HG02610 (cell line): Measurements from ENCODE around the gene GLT8D1.
"Not testable (repeated sequence)": the region's sequence is repeated elsewhere in the genome, so short reads cannot be mapped to it uniquely, and the experiment has no call there.

ENCODE experiments used
- ATAC-seq: cut with Tn5 transposase; IDR thresholded peaks from one replicate; pipeline ENCODE4 v1.9.1; 2021; ENCODE audit warnings: mild to moderate bottlenecking, moderate library complexity; ENCODE audit not compliant: unreplicated experiment

Gene GLT8D1

DNA sequence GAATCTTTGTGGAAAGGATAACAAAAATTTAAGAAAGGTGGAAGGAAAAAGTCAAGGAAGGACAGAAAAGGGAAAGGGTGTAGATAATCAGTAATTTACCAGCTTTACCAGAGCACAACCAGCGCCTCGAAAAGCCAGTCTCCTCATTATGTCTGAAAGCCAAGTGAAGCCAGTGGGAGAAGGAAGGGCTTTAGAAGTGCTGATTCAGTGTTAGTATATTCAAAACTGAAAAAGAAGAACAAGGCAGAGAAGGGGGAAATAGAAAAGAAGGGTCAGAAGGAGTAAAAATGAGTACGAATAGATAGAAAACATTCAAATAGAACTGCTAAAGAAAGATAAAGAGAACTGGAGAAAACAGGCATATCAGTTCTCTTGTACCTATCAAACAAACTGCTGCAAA is 24.0 kb downstream of the GLT8D1 start:
- no peak for ATAC-seq

DNA sequence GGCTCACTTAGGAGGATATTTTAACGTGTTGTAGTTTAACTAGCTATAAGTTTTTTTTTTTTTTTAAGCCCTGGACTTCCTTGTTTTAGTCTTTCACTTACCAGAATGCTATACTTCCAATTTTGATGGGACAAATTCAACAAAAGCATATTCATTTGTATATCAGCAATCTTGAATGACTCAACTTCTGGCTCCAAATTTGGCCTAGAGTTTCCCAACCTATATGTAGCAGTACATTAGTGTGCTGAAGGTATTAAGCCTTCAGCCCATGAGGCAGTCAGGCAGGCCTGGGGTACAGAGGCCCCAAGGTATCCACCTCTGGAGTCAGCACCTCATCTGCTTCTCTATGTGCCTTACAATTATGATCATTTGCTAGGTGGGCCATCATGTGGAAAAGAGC is 25.8 kb downstream of the GLT8D1 start:
- ATAC-seq: no peak

DNA sequence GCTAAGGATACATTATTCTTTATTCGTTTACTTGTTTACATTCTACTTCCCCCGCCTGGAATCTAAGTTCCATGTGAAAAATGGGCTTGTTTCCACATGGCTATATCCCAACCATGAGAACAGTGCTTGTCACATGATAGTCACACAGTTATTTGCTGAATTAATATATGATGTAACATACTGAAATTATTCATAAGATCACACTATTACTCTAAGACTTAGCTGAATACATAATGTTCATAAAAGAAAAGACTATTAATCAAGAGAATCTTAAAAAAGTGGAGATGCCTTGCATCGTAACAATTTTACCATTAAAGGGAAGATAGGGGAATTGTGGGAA is 26.4 kb downstream of the GLT8D1 start:
- no peak for ATAC-seq

DNA sequence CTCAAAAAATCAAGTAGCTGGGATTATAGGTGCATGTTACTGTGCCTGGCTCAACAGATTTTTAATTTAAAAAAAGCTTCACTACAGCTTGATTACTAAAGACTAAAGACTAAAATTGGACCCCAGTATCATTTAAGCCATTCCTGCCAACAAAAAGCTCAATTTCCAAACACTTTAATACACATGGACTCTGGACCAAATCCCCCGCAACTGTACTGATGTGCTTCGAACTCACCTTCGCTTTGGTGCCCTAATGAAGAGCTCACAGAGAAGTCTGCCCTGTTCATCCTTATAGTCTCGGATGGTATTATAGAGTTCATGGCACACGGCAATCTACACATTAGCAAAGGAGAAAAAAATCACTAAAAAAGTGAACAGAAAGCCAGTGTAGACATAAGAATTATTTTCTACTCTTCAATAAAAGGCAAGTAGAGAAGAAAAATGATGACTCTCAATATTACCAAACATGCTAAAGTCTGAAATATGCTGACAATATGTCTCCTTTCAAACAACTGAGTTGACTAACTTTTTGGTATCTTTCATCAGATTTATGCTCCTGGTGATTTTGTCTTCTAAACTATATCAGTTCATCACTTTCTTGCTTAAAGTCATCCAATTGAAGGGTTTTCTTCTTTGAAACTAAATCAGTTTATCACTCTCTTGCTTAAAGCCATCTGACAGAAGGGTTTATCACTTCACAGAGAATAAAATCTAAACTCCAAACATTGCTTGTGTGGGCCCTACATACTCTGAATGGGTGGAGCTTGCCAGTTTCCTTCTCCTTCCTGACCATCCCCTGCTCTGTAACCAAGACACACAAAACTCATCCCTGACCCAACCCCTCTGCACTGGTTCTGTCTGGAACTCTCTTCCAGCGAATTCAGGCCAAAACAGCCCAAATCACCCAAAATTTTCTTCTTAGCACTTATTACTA is 27.1 kb downstream of the GLT8D1 start:
- no peak for ATAC-seq

DNA sequence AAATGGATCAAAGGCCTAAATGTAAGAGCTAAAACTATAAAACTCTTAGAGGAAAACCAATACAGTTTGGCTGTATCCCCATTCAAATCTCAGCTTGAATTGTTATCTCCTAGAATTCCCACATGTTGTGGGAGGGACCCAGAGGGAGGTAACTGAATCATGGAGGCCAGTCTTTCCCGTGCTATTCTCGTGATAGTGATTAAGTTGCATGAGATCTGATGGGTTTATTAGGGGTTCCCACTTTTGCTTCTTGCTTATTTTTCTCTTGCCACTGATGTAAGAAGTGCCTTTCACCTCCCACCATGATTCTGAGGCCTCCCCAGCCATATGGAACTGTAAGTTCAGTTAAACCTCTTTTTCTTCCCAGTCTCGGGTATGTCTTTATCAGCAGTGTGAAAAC is 29.4 kb downstream of the GLT8D1 start:
- not testable (repeated sequence) for ATAC-seq

DNA sequence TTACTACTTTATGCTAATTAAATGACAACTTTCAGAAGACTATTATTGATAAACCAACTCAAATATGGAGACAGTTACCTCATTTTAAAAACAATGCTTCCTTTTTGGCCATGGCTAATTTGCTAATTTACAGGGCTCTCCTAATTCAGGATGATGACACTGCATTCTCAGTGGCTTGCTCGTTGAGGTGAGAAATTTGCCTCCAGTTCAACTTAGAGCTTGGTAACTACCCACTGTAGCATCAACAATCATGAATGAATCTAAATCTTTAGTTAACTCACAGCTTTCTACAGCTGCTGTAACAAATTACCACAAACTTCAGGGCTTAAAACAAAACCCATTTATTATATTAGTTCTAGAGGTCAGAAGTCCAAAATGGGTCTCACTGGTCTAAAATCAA is 33.9 kb downstream of the GLT8D1 start:
- no peak for ATAC-seq

DNA sequence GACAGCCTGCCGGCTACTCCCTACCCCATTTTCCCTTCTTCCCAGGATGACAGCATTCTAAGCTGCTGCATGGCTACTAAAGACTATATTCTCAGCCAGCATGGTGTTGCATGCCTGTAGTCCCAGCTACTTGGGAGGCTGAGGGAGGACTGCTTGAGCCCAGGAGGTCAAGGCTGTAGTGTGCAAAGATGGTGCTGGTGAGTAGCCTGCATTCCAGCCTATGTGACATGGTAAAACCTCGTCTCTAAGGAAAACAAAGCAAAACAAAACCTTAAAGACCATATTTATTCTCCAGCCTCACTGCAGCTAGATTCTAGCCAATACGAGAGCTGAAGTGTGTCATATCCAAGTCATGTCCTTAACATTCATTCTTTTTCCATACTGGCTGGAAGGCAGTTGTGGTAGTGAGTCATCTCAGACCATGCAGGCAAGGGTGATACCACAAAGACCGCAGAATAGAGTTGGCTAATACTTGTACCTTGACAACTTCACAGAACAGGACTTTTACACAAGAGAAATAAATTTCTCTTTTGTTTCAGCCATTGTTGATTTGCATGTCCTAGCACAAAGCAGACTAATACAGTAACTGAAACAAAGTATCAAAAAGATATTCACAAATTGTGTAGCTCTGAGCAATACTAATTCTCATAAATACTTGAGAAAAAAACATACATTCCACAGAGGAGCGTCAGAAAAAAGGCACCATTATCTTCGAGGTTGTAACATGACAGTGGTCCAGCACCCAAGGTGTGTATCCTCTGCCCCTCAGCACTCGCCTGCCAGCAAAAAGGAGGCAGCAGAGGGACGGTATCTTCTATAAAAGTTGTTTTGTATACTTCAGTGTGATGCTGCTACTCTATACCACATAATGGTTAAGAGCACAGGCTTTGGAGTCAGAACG is 34.7 kb downstream of the GLT8D1 start:
- ATAC-seq: peak; percentile 95

DNA sequence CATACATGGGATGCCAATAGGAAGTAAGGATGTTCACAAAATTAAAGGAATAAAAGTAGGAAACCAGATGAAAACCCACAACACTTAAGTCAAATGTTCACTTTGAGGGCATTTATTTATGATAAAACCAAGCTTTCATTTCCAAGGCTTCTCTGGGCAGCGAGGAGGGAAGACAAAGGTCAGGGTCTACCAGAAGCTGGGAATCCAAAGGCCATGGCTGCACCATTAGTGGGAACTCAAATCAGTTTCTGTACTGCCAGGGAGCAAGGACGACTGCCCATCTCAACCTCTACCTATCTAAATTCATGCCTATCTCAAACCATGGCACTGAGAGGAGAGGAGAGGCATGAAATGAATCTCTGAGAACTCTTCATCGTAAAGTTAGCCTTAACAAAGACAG is 42.5 kb downstream of the GLT8D1 start:
- no peak for ATAC-seq

DNA sequence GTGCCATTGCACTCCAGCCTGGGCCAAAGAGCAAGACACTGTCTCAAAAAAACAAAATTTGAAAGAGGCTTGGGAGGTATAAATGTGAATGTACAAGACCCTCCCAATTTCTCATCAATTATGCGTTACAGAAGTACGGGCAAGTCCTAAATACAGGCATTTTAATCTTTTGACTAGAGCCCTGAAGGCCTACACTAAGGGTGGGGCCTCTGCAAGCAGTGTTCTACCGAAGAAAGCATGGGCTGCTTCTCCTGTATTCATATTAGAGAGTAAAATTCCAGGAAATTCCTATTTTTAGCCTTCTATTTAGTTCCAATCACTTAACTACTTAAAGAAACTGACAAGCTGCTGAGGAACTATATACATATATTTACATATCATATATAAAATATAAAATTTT is 45.5 kb downstream of the GLT8D1 start:
- no peak for ATAC-seq

DNA sequence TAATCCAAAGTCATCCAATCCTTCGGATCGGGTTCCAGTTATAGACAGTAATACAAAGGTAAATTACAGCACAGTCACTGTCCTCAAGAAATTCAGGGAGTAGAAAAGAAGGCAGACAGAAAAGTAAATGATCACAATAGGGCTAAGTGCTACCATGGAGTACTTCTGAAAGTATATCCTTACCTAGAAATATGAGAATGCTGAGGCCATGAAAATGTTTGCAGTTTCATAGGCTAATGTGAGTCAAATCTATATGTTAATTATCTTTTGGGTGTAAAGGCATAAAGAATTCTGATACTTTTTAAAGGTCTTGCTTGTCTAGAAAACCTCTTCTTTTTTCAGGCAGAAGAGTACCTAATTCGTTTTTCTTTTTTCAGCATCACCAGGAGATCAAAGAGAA is 49.7 kb downstream of the GLT8D1 start:
- ATAC-seq: no peak

DNA sequence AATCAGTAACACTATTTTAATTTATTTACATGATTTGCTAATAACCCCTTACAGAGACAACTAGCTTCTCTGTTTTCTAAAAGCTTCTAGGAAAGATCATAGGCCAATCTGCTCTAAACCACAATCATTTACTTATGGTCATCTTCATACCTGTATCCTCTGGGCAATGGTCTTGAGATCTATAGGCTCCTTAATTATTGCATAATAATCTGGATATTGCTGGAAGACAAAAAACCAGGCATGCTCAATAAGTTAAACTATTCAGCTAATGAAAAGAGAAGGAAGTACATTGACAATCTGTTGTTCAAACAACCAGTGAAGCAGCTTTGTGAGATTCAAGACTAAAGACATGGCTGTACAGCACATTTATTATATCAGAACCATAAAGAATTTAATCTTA is 54.0 kb downstream of the GLT8D1 start:
- ATAC-seq: no peak

DNA sequence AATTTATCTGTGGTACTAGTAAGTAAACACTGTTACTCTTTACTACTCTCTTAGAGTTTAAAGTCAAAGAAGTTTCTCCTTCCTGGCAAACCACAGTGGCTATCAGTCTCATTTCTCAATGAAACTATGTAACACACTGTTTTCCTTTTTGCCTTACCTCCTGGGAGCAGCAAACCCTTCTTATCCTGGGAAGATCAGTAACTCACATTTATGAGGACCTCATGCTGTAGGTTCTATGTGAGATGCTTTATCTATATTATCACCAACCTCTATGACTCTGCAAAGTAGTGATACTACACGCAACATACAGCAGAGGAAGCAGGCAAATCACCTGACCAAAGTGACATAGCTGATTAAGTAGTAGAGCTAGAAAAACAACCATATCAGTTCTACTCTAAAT is 55.2 kb downstream of the GLT8D1 start:
- ATAC-seq: no peak

DNA sequence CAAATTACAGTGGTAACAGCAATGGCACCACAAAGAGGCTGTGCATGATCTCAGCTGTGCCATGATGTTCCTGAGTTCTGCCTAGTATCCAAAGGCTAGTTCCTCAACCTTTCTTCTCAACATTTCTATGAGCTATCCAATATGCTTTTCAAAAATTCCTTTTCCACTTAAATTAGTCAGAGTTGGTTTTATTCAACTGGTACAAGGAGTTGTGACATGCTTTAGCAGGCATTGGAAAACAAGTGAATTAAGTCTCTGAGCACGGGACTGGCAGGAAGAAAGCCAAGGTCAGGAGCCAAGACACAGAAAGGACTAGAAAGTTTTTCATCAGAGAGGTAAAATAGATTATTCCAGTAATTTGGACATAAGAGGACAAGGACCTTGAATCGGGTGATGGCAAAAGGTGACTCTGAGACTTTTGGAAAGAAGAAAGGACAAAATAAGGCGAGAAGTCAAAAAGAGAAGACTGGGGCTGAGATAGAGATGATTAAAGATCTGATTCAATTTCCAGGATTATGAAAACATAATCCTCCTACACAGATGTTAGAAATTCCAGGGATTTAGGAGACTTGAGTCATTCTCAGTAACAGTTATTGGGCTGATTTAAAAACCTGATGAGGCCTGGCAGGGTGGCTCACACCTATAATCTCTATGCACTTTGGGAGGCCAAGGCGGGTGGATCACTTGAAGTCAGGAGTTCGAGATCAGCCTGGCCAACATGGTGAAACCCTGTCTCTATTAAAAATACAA is 56.0 kb downstream of the GLT8D1 start:
- no peak for ATAC-seq

DNA sequence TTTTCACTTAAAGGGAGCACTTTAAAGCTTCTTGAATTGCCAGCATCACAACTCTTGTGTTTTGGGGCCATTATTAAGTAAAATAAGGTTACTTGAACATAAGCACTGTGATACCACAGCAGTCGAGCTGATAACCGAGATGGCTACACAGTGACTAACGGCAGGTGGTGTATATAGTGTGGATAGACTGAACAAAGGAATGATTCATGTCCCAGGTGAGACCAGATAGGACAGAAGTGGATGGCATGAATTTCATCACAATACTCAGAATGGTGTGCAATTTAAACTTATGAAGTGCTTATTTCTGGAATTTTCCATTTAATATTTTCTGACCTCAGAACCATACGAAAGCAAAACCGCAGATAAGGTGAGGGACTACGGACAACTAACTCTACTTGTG is 60.0 kb downstream of the GLT8D1 start:
- ATAC-seq: no peak
